ENCODE results near the gene CROCC.
A peak's percentile ranks its signal among the peaks of the same experiment; 100 is the strongest.

The CROCC gene

DNA sequence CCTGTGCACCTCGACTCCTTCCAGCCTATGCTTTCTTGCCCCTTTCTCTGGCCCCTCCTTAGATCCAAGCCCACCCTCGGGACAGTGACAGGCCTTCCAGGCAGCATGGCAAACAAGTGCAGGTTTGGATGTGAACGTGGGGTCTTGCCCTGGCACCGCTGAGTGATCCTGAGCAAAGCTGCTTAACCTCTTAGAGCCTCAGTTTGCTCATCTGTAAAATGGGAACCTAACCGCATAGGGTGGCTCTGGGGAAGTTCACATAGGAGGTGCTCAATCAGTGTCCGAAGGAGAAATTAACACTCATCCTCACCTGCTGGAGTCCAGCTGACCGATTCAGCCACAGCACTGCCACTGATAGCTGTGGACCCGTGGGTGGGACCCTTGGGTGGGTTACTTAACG is 51.5 kb downstream of the CROCC start:
- Mint-ChIP-seq H3K27me3 (no peaks in the 10 kb centered on the region), H3K36me3 (ENCODE audit: low read depth) (no peaks in the 10 kb centered on the region), H3K9me3 (no peaks in the 10 kb centered on the region), H3K4me1 (no peaks in the 10 kb centered on the region), H3K4me3 (no peak overlapping the region), H3K27ac (no peak overlapping the region)
- ATAC-seq (no peak), DNase-seq (no peak)

DNA sequence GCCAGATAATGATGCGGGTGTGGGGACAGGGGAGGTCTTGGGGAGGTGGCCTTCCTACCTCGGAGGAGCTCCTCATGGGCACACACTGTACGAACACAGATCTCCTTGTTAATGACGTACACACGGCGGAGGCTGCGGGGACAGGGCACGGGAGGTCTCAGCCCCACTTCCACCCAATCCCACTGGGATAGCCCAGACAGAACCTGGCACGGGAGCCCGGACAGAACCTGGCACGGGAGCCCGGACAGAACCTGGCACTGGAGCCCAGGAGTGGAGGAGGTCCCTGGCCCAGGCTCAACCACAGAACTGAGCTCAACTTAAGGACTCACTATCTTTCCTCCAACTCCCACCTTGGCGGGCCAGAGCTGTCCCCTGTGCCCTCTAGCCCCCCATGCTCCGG is 53.5 kb downstream of the CROCC start:
- H3K9me3 Mint-ChIP-seq, result no peaks in the 10 kb centered on the region

DNA sequence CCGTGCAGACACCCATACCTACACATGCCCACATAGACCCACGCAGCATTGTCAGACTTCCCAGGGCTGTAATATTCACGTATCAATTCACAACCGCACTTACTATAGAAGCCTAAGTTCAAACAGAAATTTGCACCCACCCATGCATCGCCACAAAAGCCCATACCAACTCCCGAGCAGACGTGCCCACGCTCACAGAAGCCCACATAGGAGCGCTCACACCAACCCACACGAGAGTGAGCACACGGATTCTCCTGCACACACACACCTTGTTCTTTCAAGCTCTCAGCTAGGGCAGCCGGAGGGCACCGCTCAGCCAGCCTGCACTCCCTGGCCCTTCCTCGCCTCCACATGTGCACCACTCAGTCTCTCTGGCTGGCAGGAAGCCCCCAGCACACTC is 54.1 kb downstream of the CROCC start:
- peaks cover 7% of the 10 kb centered on the region for H3K27me3 Mint-ChIP-seq
- H3K9me3 Mint-ChIP-seq, result no peaks in the 10 kb centered on the region
- H3K4me3 Mint-ChIP-seq, result no peak overlapping the region
- peaks cover 2% of the 10 kb centered on the region for H3K4me1 Mint-ChIP-seq
- H3K36me3 Mint-ChIP-seq (ENCODE audit: low read depth), result no peaks in the 10 kb centered on the region
- no peak overlapping the region for H3K27ac Mint-ChIP-seq
- DNase-seq (no peak), ATAC-seq (no peak)

More for the DNA sequence above, 53.5 kb downstream of the CROCC start:
- H3K27ac Mint-ChIP-seq, result no peak overlapping the region
- no peaks in the 10 kb centered on the region for H3K36me3 Mint-ChIP-seq (ENCODE audit: low read depth)
- H3K4me3 Mint-ChIP-seq, result no peak overlapping the region
- peaks cover 5% of the 10 kb centered on the region for H3K27me3 Mint-ChIP-seq
- no peaks in the 10 kb centered on the region for H3K4me1 Mint-ChIP-seq
- ATAC-seq (no peak), DNase-seq (no peak)

GRCh38 chr1:16976966-16977365 is 55.2 kb downstream of the CROCC start:
- H3K36me3 Mint-ChIP-seq (ENCODE audit: low read depth), result no peaks in the 10 kb centered on the region
- H3K4me1 Mint-ChIP-seq, result peaks cover 8% of the 10 kb centered on the region
- no peaks in the 10 kb centered on the region for H3K9me3 Mint-ChIP-seq
- ATAC-seq, result no peak
- no peak for DNase-seq
- no peak overlapping the region for H3K27ac Mint-ChIP-seq
- no peak overlapping the region for H3K4me3 Mint-ChIP-seq
- peaks cover 17% of the 10 kb centered on the region for H3K27me3 Mint-ChIP-seq

DNA sequence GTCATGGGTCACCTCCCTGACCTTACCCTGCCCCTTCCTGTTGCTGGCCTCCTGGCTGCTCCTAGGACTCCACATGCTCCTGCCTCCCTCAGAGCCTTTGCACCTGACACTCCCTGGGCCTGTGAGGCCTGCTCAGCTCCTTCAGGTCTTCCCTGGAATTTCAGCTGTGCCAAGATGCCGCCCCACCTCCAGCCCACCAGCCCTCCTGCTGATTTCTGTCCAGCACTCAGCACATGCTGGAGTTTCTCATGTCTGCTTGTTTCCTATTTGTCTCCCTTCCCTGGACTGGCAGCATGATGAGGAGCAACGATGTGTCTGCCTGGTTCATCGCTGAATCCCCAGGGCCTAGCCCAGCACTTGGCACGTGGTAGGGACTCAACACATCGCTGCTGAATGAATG is 55.6 kb downstream of the CROCC start:
- no peak overlapping the region for H3K27ac Mint-ChIP-seq

DNA sequence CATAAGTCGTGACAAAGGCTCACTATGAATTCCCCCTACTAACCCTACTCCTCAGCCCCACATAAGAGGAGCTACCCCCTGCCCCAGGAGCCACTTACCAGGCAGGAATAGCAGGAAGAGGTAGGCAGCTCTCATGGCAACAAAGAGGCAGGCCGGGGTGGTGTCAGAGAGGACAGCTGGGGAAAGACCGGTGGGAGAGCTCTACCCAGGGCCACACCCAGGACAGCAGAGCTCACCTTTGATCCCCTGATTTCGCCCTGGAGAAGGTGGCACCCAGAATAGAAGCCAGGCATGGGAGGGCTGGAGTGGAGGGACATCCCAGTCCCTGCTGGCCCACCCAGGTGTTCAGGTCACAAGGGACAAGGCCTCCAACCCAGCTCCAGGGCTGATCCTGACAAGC is 56.4 kb downstream of the CROCC start:
- Mint-ChIP-seq H3K4me1 (peaks cover 8% of the 10 kb centered on the region), H3K9me3 (no peaks in the 10 kb centered on the region), H3K27ac (no peak overlapping the region), H3K36me3 (ENCODE audit: low read depth) (no peaks in the 10 kb centered on the region), H3K4me3 (no peak overlapping the region), H3K27me3 (peaks cover 22% of the 10 kb centered on the region)
- DNase-seq (no peak), ATAC-seq (no peak)

More for the DNA sequence above, 55.6 kb downstream of the CROCC start:
- DNase-seq (no peak), ATAC-seq (no peak)
- peaks cover 17% of the 10 kb centered on the region for H3K27me3 Mint-ChIP-seq
- H3K4me3 Mint-ChIP-seq, result no peak overlapping the region
- H3K4me1 Mint-ChIP-seq, result peaks cover 8% of the 10 kb centered on the region
- H3K9me3 Mint-ChIP-seq, result no peaks in the 10 kb centered on the region
- no peaks in the 10 kb centered on the region for H3K36me3 Mint-ChIP-seq (ENCODE audit: low read depth)

GRCh38 chr1:16978567-16979474 is 57.1 kb downstream of the CROCC start:
- DNase-seq (no peak), ATAC-seq (no peak)
- Mint-ChIP-seq H3K36me3 (ENCODE audit: low read depth) (no peaks in the 10 kb centered on the region), H3K4me1 (peaks cover 8% of the 10 kb centered on the region), H3K9me3 (no peaks in the 10 kb centered on the region), H3K4me3 (no peak overlapping the region), H3K27me3 (peaks cover 24% of the 10 kb centered on the region), H3K27ac (no peak overlapping the region)

- H3K9me3 Mint-ChIP-seq, result no peaks in the 10 kb centered on the region
- DNase-seq (no peak), ATAC-seq (no peak)
- H3K27me3 Mint-ChIP-seq, result peaks cover 24% of the 10 kb centered on the region
- H3K36me3 Mint-ChIP-seq (ENCODE audit: low read depth), result no peaks in the 10 kb centered on the region
- H3K4me3 Mint-ChIP-seq, result no peak overlapping the region
- peaks cover 8% of the 10 kb centered on the region for H3K4me1 Mint-ChIP-seq
- no peak overlapping the region for H3K27ac Mint-ChIP-seq
Measured at GRCh38 chr1:16979475-16980327, 58.0 kb downstream of the CROCC start.

GRCh38 chr1:16980473-16981268 is 58.9 kb downstream of the CROCC start, which contains the start of gene MFAP2:
Gene MFAP2, minus strand, starts transcription at chr1:16980620. Its CDS starts 2,347 bp downstream, at chr1:16978273.
- H3K9me3 Mint-ChIP-seq, result no peaks in the 10 kb centered on the region
- peaks cover 24% of the 10 kb centered on the region for H3K27me3 Mint-ChIP-seq
- H3K36me3 Mint-ChIP-seq (ENCODE audit: low read depth), result peaks cover 1% of the 10 kb centered on the region
- H3K27ac Mint-ChIP-seq, result peak within 1 kb of the TSS; percentile 3
- ATAC-seq (peak; percentile 27), DNase-seq (no peak)
- H3K4me3 Mint-ChIP-seq, result peak within 1 kb of the TSS; percentile 28
- peaks cover 8% of the 10 kb centered on the region for H3K4me1 Mint-ChIP-seq

- DNase-seq (no peak), ATAC-seq (no peak)
- H3K27me3 Mint-ChIP-seq, result peaks cover 24% of the 10 kb centered on the region
- peak overlapping the region; percentile 3 for H3K27ac Mint-ChIP-seq
- H3K4me1 Mint-ChIP-seq, result peaks cover 8% of the 10 kb centered on the region
- H3K9me3 Mint-ChIP-seq, result no peaks in the 10 kb centered on the region
- H3K36me3 Mint-ChIP-seq (ENCODE audit: low read depth), result peaks cover 4% of the 10 kb centered on the region
- H3K4me3 Mint-ChIP-seq, result peak overlapping the region; percentile 28
Measured at GRCh38 chr1:16981269-16981849, 59.6 kb downstream of the CROCC start.

DNA sequence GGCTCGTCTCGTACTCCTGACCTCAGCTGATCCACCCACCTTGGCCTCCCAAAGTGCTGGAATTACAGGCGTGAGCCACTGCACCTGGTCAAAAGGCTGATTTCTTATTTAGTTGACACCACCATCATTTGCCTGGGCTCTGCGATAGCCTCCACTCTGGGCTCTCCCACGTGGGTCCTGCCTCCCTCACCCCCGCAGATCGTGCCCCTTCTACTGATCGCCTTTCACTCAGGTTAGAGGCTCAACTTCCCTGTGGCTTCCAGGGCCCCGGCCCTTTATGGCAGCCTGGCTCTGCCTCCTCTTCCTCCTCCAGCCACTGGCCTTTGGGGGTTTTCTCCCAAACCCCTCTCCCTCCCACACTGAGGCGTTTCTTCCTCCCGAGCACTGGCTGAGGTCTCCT is 61.2 kb downstream of the CROCC start:
- Mint-ChIP-seq H3K9me3 (no peaks in the 10 kb centered on the region), H3K4me1 (peaks cover 8% of the 10 kb centered on the region), H3K27me3 (peaks cover 24% of the 10 kb centered on the region), H3K4me3 (no peak overlapping the region), H3K27ac (no peak overlapping the region), H3K36me3 (ENCODE audit: low read depth) (peaks cover 4% of the 10 kb centered on the region)
- ATAC-seq (no peak), DNase-seq (no peak)

DNA sequence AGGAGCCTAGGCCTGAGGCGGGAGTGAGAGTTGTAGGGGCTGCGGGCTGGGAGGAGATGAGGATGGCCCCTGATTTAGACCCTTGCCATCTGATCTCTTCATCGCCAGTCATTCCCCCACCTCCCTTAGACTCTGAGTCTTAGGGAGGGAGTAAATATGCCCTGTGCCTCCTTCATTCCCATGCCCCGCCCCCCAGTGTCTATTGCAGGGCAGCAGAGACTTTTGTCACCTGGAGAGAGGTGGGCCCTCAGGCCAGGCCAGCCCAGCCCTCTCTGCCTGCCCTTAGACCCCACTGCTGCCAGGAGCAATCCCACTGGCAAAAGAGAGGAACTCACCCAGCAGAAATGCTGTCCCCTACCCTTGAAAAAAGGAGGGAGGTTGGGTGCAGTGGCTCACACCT is 61.9 kb downstream of the CROCC start:
- Mint-ChIP-seq H3K36me3 (ENCODE audit: low read depth) (peaks cover 4% of the 10 kb centered on the region), H3K4me1 (peaks cover 8% of the 10 kb centered on the region), H3K4me3 (no peak overlapping the region), H3K27me3 (peaks cover 24% of the 10 kb centered on the region), H3K9me3 (no peaks in the 10 kb centered on the region), H3K27ac (no peak overlapping the region)
- no peak for ATAC-seq
- no peak for DNase-seq

GRCh38 chr1:16984717-16985116 is 63.0 kb downstream of the CROCC start:
- no peaks in the 10 kb centered on the region for H3K9me3 Mint-ChIP-seq
- peaks cover 20% of the 10 kb centered on the region for H3K27me3 Mint-ChIP-seq
- H3K4me3 Mint-ChIP-seq, result no peak overlapping the region
- ATAC-seq (no peak), DNase-seq (no peak)
- no peak overlapping the region for H3K27ac Mint-ChIP-seq
- H3K36me3 Mint-ChIP-seq (ENCODE audit: low read depth), result peaks cover 4% of the 10 kb centered on the region
- peaks cover 8% of the 10 kb centered on the region for H3K4me1 Mint-ChIP-seq

DNA sequence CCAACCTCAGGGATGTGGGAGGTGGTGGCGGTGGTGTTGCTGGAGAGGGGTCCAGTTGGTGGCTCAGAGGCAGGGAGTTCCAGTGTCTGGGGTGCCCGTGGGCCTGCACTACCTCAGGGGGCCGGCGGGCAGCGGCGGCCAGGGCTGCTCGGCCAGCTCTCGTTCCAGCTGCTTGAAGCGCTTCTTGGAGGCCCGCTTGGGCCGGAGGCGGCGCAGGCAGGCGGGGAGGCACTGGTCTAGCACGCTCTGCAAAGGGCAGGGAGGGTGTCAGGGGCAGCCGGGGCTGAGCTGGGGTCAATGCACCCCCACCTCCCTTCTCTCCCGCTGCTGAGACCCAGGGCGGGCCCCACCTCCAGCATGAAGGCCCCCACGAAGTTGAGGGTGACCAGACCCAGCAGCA is 64.4 kb downstream of the CROCC start:
- Mint-ChIP-seq H3K4me3 (no peak overlapping the region), H3K27ac (no peak overlapping the region), H3K27me3 (peaks cover 14% of the 10 kb centered on the region), H3K9me3 (no peaks in the 10 kb centered on the region), H3K4me1 (peaks cover 3% of the 10 kb centered on the region), H3K36me3 (ENCODE audit: low read depth) (peaks cover 4% of the 10 kb centered on the region)
- DNase-seq, result no peak
- ATAC-seq, result no peak
